GM18867 (cell line): ENCODE results near the gene UQCRC1.

Experiments
- ATAC-seq: cut with Tn5 transposase; IDR thresholded peaks from one replicate; pipeline ENCODE4 v1.9.1; 2021; ENCODE audit warnings: mild to moderate bottlenecking, moderate library complexity; ENCODE audit not compliant: unreplicated experiment

UQCRC1 gene

DNA sequence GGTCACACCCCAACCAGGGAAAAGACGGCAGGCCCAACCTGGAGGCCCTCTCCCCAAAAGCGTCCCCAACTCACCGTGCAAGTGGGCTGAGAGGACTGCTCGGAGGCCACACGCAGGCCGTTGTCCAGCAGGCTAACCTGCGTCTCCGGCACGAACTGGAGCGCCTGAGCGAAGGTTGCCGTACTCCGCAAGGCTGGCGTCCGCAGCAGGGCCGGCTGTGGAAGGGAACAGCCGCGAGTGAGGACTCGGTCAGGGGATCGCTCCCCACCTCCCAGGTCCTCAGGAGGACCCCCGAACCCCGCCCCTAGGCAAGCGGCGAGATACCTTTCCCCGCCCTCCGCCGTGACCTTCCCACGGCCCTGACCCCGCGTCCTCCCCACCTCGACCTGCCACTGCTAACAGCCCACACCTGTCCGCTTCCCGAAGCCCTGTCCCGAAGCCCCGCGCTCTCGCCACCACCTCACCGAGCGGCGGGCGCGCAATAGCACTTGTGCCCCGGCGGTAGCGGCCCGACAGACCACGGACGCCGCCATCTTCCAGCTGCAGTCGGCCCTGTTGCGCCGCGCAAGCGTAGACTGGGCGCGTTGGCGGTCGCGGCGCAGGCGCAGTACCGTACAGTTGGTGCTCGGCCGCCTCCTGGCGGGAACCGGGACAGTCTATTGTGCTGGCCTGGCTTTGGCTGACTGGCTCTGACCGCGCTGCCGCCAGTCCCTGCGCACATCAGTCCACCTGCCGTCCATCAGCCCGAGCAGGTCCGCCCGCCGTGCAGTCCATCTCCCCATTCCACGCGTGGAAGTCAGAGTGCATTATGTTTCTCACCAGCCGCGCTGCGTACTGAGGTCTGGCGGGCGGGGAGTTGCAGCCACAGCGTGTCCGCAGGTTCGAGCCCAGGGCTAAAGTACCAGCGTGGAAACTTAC, at the start of gene UQCRC1:
UQCRC1 (minus strand) TSS at position 559 of the 918 bp plus-strand sequence; CDS start at position 533, 26 bp downstream.
- ATAC-seq: peak; percentile 97

DNA sequence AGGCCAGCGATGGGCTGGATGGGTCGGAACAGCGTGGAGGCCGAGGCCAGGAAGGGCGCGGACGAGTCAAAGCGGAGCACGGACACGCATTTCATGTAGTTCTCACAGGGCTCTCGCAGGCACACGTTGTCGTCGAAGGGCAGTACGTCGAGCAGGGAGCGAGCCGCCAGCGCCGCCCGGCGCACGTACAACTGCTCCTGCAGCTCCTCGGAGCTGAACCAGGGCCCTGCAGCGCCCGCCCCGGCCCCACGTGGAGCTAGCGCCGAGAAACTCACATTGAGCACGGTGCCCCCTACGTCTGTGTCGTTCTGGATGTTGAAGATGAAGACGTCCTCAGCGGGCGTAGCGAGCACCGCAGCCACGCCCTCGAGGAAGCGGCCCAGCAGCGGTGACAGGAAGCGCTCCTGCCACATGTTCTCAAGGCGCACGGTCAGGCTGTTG, 47.4 kb upstream of the UQCRC1 start:
- ATAC-seq: no peak

DNA sequence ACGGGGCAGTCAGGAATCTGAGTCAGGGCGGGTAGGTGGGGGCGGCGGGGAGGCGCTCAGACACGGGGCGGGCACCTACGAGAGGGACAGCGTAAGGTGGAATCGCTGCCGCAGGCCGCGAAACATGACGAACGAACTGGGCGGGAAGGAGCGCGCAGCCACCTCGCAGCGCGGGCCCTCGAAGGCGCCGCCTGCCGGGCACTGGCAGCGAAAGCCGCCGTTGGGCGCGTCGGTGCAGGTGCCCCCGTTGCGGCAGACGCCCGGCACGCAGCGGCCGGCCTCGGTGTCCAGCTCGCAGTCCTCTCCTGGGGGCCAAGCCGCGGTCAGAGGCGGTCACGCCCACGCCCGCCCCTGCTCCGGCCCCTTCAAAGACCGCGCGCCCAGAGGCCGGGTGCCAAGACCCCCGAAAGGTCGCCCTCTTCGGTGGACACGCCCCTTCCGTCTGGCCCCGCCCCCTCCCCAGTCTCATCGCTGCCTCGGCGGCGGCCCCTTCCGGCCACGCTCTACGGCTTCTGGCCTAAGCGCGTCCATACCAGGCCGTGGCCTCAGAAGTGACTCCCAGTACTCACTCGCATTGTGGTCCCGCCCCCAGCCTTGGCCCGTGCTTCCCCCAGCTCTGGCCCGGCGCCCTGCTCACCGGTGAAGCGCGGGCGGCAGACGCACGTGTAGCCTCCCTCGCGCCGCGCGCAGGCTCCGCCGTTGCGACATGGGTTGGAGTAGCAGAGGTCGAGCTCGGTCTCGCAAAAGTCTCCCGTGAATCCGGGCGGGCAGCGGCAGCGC, 46.8 kb upstream of the UQCRC1 start:
- peak; percentile 51 for ATAC-seq

DNA sequence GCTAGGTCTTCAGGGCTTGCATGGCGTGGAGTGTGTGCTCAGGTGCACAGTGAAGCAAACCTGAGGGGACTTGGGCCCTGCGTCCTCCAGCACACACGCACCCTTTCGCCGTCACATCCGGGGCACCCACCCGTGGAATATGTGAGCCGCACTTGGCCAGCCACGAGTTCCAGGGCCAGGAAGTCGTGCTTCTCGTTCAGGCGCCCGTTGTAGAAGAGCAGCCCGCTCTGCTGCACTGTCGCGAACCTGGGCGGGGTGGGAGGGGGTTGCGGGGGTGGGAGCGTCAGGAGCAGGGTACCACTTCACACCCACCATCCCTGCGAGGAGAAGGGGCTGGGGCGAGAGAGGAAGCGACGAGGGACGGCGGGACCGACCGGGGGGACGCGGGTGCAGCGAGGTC, 46.2 kb upstream of the UQCRC1 start:
- ATAC-seq: no peak

DNA sequence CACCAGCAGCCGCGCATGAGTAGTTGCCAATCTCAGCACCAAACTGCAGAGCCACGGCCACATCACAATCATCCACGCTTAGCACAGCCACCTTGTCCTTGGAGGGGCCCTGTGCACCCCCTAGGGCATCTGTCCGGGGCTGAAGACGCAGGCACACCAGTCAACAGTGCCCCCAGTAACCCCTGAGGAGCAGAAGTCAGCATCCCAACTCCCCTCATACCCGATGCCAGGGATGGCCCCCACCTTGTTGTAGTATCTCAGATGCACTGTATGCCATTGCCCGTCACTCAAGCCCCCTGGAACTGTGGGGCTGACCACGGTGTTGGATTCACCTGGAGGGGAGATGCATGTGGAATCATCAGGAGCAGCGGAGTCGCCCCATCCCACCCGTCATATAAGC, 45.6 kb upstream of the UQCRC1 start:
- no peak for ATAC-seq

DNA sequence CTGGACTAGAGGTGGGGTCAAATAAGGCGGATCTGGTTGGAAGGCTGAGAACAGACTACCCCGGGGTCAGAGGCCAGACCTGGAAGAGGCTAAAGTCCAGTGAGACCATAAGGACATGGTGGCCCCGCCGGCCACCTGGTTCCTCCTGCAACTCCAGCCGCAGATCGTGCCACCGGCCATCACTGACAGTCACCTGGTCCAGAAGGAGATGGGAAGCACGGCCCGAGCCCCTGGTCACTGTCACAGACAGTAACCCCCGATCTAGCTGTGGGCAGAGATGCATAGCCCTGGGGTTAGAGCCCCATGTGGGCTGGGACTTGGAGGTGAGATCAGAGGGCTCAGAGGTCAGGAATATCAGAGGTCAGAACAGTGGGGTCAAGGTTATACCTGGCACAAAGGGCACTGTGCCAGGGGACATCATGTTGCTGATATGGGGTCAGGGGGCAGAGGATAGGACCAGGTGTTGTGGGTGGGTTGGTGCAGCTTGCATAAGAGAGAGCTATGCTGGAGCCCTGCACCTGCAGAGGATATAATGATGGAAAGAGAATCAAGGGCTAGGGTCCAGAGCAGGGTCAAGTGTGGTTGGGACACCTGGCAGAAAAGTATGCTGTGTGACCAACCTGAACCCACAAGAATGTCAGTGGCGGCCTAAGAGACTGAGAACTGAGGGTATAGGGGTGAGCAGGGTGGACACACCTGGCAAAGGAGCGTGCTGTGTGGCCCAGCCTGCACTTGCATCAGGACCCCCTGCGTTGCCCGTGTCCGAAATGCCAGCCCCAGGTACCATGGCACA, 43.7 kb upstream of the UQCRC1 start:
- no peak for ATAC-seq

DNA sequence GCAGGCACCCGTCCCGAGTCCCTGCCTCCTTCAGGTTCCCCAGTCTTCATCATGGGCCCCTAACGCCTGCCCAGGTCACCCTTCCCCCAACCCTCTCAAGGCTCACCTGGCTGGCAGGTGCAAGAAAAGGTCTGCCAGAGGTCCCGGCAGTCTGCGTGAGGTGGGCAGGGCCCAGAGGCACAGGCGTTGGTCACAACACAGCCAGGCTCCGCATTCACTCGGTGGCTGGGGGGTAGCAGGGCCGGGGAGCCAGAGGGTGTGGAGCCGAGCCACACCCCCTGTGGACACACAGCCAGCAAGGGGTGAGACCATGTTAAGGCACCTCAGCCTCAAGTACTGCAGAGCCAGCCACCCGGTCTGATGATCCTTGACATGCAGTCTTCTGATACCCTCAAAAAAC, 42.3 kb upstream of the UQCRC1 start:
- no peak for ATAC-seq

DNA sequence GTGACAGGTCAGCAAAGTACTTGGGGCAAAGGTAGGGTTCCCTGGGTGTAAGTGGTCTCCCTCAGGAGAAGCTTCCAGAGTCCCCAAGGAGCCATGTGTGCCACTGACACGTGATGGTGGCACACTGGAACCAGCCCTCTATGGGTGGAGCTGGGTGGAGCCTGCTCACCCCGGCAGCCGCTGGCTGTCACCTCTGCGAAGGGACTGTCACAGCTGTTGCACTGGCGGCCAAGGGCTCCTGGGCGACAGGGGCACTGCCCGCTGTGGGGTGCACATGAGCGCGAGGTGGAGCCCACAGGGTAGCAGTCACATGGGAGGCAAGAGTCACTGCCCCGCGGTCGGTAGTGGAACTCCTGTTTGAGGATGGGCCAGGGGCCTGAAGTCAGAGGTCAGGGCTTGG, 41.3 kb upstream of the UQCRC1 start:
- ATAC-seq: no peak

DNA sequence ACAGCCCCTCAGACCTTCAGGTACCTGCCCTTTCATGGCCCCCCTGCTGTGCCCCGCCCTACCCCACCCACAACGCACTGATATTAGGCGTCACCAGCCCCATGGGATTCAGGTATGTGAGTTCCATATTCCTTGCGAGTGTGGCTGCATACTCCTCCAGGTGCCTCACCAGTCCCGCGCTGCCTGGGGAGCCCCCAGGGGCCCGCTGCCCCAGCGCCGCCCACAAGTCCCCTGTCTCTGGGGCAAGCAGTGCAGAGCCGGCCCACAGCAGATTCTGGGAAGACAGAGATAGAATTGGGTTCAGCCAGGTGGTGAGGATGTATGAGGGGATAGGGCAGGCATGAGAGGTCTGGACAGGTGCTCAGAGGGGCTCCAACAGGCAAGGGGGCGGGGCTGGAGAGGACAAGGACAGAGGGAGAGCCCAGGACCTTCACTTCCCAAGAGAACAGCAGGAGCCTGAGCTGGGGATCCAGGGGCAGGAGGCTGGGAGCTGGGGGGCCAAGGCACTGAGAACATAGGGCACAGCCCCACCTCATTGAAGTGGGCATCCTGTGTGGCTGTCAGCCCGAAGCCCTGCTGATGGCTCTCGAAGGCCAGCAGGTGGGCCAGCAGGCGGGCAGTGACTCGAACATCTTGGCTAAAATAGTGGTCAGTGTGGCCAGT, 38.9 kb upstream of the UQCRC1 start:
- no peak for ATAC-seq

DNA sequence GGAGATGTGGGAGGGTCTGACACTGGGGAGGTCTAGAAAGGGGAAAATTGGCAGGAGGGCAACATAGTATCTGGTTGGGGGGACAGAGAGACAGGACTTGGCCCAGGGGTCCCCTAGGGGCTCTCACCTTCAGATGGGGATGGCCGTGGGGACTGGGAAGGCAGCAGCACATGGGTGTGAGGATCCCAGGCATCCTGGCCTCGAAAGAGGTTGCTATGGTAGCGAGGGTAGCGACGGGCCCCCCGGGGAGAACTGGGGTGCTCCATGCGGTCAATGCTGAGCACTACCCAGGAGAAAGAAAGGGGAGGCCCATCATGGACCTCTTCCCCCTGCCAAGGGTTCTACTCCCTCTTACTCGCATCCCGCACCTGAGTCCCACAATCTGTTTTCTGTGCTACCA, 38.3 kb upstream of the UQCRC1 start:
- no peak for ATAC-seq

DNA sequence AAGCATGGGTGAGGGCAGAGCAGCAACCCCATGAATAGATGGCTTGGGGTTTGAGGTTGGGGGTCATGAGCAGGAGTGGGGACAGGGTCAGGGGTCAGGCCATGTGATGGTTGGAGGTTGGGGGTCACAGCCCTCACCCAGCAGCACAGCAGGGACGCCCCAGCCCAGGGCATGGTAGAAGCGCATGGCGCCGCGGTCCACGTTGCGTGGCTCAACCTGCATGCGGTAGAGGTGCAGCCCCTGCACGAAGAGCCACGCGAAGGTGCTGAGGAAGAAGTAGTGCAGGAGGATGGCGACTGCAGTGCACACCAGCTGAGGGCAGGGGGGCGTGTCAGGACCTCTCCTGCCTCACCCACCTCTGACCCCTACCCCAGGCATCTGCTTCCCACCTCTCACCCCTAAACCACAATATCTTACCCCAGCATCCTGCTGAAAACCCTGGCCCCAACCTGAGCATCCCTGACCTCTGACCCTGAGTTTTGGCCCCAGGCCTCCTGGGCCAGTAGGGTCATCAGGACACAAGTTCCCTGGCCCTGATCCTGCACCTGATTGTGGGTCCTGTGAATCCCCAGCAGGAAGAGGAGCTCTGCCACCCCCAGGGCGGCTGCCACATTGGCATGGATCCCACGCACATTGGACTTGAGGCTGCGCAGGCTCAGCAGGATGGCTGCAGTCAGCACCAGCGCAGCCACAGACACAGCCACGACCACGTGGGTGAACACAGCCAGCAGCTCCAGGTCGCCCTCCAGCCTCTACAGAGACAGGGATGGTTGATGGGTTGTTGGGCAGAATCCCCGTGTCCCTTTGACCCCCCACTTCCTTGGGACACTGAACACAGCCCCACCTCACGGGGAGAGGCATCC, 35.7 kb upstream of the UQCRC1 start:
- no peak for ATAC-seq

DNA sequence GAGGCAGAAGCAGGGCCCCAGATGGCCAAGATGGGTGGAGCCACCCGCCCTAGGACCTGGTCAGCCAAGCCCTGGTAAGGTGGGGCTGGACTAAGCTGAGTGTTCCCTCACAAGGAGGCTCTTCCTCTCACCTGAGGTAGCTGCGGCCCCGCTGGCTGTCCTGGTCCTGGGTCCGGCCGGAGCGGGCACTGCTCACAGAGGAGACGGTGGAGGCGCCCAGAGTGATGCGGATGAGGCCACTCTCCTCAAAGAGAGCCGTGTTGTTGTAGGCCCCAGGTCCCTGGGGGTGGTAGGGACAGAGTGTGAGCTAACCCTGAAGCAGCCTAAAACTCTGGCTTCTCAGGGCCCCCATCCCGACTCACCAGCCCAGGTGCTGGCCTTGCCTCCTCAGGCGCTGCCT, 33.2 kb upstream of the UQCRC1 start:
- no peak for ATAC-seq

DNA sequence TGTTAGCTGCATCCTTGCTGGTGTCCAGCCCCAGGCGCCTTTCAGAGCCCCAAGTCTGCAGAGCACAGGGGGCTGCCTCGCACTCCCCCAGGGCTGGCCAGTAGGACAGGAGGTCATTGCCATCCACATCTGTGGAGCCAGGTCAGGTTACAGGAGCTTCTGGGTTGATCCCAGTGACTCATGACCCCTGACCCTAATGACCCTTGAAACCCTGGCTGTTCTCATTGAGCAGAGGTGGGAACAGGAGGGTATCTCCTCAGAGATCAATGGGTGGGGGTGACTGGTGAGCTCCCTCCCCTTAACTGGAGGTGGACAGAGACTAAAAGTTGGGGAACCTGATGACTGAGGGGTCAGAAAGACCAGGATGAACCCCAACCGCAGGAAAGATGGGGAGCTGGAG, 31.9 kb upstream of the UQCRC1 start:
- ATAC-seq: no peak

DNA sequence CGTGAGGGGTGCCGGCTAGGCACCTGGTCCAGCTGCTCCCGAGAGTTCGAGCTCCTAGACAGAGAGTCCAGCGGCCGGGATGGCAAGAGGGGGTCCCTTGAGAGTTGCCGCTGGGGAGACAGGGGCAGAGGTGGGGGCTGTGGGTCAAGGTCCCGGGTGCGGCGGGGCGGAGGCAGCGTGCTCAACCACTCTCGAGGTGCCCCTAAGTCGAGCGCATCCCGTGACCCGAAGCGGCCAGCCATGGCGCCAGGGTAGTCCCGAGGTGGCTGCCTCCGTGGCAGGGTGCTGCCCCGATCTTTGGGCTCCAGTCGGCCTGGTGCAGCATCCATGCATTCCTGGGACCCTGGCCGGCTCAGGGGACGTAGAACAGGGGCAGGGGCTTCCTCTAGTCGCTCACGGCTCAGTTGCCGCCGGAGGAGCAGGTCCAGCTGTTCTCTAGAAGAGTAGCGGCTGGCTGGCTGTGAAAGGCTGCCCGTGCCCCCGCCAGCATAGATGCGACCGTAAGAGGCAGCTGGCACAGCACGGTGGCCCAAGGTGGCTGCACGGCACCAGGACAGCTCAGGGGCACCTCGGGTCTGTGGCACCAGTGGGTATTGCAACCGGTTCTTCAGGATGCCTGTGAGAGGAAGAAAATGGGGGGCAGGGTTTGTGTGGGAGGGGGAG, 30.6 kb upstream of the UQCRC1 start:
- ATAC-seq: no peak

DNA sequence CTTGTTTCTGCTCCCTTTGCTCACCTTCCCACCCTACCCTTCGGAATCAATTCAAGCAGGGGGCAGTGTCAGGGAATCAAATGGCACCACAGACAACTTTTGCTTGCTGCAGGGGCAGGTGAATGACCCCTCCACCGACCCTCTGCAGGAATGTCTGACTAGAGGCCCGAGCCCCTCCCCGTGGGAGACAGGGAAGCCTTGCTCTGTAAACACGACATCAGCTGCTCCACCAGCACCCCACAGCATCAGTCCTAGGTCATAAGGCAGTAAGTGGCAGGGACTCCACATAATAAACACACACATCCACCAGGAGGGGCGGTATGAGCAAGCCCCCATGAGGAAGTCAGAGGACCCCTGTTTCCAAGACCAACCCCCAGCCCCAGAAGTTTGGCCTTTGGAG, 27.9 kb upstream of the UQCRC1 start:
- no peak for ATAC-seq

DNA sequence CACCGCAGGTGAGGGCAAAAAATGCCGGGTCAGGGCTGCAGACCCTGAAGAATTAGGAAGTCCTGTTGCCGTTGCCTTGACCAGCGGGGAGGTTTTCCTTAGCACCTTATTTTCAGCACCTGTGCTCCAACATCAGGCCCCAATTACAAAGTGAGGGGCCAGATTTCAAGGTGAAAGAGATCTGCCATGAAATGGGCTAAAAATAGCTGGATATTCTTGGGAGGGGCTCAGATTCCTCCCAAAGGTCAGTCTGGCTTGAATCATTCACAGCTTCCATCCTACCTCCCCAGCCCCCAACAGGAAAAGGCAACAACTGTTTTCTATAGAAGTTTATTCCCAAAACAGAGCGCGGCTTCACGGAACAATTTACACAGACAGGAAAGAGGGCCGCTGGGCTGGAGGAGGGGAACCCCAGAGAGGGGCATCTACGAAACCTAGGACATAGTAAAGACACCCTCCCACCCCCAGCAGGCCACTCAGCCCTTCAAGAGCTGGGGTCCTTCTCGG, 26.8 kb upstream of the UQCRC1 start:
- no peak for ATAC-seq

DNA sequence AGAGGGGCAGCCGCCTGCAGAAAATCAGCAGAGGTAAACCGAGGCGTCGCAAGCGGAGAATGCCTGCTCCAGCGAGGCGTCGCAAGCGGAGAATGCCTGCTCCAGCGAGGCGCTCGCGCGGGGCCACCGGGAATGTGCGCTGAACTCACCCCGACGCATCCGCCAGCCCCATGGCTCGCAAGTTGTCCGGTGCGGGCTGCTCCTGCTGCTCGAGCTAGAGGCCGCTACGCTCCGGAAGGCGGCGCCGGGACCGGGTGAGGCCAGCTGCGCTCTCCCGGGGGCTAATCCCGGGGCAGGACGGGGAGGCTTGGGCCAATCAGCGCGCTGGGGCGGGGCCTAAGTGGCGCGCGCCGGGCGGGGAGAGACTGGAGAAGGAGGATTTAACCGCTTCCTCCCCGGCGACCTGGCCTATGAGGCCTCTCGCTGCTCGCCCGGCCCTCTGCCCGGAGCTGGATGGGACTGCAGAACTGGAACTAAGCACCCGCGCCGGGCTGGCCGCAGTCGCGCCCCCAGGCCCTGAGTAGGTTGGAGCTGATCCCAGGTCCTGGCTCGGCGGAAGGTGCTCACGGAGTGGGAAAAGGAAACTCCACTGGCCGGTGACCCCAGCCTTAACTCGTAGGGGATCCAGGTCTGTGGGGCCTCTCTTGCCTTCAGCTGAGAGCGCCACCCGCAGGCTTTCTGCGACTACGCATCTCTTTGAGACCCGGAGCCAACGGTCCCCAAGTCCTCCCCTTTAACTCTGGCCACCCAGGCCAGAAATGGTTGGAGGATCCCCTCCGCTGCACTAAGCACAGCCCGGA, 26.0 kb upstream of the UQCRC1 start, which contains the start of gene SLC26A6:
SLC26A6 (minus strand) TSS at position 240 of the 800 bp plus-strand sequence; CDS start at position 172, 68 bp downstream.
- peak; percentile 88 for ATAC-seq

DNA sequence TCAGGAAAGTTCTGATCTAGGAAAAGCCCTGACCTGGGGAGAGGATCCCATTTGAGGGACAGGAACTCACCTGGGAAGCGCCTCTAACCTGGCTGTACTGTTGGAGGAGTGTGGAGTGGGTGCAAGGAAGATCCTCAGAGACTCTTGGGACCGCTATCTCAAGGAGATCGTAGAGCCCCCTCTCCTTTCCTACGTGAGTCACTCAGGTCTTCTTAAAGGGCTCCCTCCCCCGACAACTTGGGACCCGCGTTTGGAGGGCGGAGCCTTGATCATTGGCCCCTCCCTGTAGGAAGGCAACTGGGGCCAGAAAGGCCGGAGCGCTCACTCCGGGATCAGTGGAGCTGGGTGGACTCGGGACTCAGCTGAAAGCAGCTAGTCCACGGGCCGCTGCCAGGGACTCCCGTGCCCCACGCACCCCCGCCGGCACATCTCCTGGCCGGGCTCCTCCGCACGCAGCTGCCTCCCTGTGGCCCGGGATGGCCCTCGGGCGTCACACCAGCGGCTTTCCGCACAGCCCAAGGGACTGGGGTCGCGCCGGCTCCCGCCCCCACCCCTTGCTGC, 25.3 kb upstream of the UQCRC1 start:
- ATAC-seq: no peak
